HuH-7.5 (cell line): Measurements from ENCODE around the gene SELENOW.

Source experiments
- DNase-seq: peaks from one replicate; pipeline ENCODE4 v3.0.0; 2011; ENCODE audit warnings: low spot score

SELENOW gene

DNA sequence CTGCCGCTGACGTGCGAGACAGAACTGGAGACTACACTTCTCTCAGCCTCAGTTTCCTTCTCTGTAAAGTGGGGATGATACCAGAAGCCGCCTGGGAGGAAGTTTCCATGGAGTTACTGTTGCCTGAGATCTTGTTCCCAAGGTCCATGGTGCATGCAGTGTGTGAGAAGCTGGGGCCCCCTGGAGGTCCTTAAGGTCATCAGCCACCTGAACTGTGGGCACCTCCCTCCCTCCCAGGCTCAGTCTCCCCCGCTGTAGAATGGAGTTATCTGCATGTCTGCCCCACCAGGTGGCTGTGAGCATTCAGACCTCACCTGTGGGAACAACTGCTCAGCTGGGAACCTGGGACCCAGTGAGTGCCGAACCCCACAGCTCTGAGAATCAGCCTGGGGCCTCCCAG lies 45.9 kb downstream of the SELENOW start:
- DNase-seq = no peak

DNA sequence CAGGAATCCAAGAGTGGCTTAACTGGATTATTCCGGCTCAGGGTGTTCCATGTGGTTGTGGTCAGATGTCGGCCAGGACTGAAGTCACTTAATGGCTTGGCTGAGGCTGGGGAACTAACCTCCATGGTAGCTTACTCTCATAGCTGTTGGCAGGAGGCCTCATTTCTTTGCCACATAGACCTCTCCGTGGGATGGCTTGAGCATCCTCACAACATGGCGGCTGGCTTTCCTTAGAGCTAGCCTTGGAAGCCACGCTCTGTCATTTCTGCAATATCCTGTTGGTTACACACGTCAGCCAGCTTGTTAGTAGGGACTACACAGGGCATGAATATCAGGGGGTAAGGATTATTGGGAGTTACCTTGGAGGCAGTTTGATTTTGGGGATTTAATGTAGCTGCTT lies 48.3 kb downstream of the SELENOW start:
- DNase-seq = no peak

DNA sequence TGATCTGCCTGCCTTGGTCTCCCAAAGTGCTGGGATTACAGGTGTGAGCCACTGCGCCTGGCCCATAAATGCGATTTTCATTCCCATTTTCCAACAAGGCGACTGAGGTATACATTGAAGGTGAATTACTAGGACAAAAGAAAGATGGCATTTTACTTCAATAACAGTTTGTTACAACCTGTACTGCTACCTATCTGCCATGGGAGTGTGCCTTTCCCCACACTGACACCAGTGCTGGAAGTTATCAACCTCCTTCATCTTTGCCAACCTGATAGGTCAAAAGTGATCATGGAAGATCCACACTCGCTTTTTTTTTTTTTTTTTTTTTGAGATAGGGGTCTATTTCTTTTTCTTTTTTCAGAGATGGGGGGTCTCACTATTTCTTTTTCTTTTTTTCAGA lies 54.2 kb downstream of the SELENOW start:
- no peak for DNase-seq
